HepG2 (cell line): ENCODE measurements around the gene CCL27. TPM values are rescaled to one million over a fixed set of nuclear protein-coding genes. Genes with fewer than 3 reads are reported as not detected.
A peak's percentile ranks its signal among the peaks of the same experiment; 100 is the strongest.

Source experiments
- ARID5B ChIP-seq: IDR thresholded peaks from 2 replicates; pipeline ENCODE4 v1.4.0; 2020; ENCODE audit warnings: mild to moderate bottlenecking, missing genetic modification reagents
- DPF2 ChIP-seq: sonication (generic); formaldehyde crosslinking; IDR thresholded peaks from 2 replicates; pipeline ENCODE4 v1.4.0; 2020; ENCODE audit warnings: mild to moderate bottlenecking, low read depth, missing genetic modification reagents, borderline replicate concordance
- EEA1 ChIP-seq: sonication (generic); formaldehyde crosslinking; IDR thresholded peaks from 2 replicates; pipeline ENCODE4 v1.5.1; 2020; ENCODE audit warnings: mild to moderate bottlenecking, missing genetic modification reagents, borderline replicate concordance
- IRF1 ChIP-seq: sonication (generic); formaldehyde crosslinking; IDR thresholded peaks from 2 replicates; pipeline ENCODE4 v1.4.0; 2020; ENCODE audit warnings: low read depth, mild to moderate bottlenecking, missing genetic modification reagents
- MED8 ChIP-seq: sonication (generic); formaldehyde crosslinking; IDR thresholded peaks from 2 replicates; pipeline ENCODE4 v1.8.1; 2023; ENCODE audit warnings: mild to moderate bottlenecking, missing genetic modification reagents; ENCODE audit not compliant: insufficient replicate concordance
- MYC ChIP-seq: sonication (generic); formaldehyde crosslinking; IDR thresholded peaks from 2 replicates; pipeline ENCODE4 v1.9.0; 2021; ENCODE audit warnings: missing genetic modification reagents, borderline replicate concordance
- NCOA5 ChIP-seq: sonication (generic); formaldehyde crosslinking; IDR thresholded peaks from 2 replicates; pipeline ENCODE4 v1.4.0; 2020; ENCODE audit warnings: missing genetic modification reagents
- PLRG1 ChIP-seq: fragments of 450-650 bp; conservative IDR thresholded peaks from 2 replicates; pipeline ENCODE4 v1.6.1; 2016
- POLR2AphosphoS5 ChIP-seq: IDR thresholded peaks from 2 replicates; pipeline ENCODE4 v1.6.1; 2012; ENCODE audit warnings: low read depth, low read length
- RCOR2 ChIP-seq: IDR thresholded peaks from 2 replicates; pipeline ENCODE4 v1.6.1; 2016; ENCODE audit warnings: missing biosample characterization, missing genetic modification reagents
- TCF7 ChIP-seq: sonication (generic); IDR thresholded peaks from 2 replicates; pipeline ENCODE4 v1.6.1; 2016; ENCODE audit warnings: antibody characterized with exemption, low read depth
- UBTF ChIP-seq: sonication (generic); formaldehyde crosslinking; IDR thresholded peaks from 2 replicates; pipeline ENCODE4 v1.4.0; 2020; ENCODE audit warnings: mild to moderate bottlenecking, missing genetic modification reagents
- YEATS2 ChIP-seq: sonication (generic); formaldehyde crosslinking; IDR thresholded peaks from 2 replicates; pipeline ENCODE4 v1.4.0; 2020; ENCODE audit warnings: missing genetic modification reagents, borderline replicate concordance
- ZNF260 ChIP-seq: sonication (generic); formaldehyde crosslinking; IDR thresholded peaks from 2 replicates; pipeline ENCODE4 v1.4.0; 2020; ENCODE audit warnings: missing genetic modification reagents, low read depth, mild to moderate bottlenecking, borderline replicate concordance
- ZNF782 ChIP-seq: sonication (generic); formaldehyde crosslinking; IDR thresholded peaks from 2 replicates; pipeline ENCODE4 v1.4.0; 2020; ENCODE audit warnings: missing genetic modification reagents, mild to moderate bottlenecking, borderline replicate concordance
- ZNF784 ChIP-seq: sonication (generic); formaldehyde crosslinking; IDR thresholded peaks from 2 replicates; pipeline ENCODE4 v1.5.1; 2020; ENCODE audit warnings: missing genetic modification reagents, mild to moderate bottlenecking, borderline replicate concordance
- ZSCAN22 ChIP-seq: sonication (generic); formaldehyde crosslinking; IDR thresholded peaks from 2 replicates; pipeline ENCODE4 v1.4.0; 2020; ENCODE audit warnings: mild to moderate bottlenecking, missing genetic modification reagents
- polyA plus RNA-seq, 8 experiments: library from polyadenylated mRNA; depleted of rRNA in 3 of 8; stranded (reverse) in 7 of 8; unstranded in 1 of 8; fragments of >200 nt; fragmentation: Illumina TruSeq in 4 of 8; extraction: Trizol in 4 of 8; gene quantifications; 2 replicates each; pipeline versions ENCODE4 v1.2.1 to v1.2.3, GENCODE V29; 2011 to 2016; ENCODE audit warnings: low read depth in 4 of 8, missing spikeins in 1 of 8, mixed read lengths in 1 of 8; ENCODE audit not compliant: insufficient read depth in 1 of 8
- total RNA-seq, 5 experiments: library from RNA; depleted of rRNA; stranded (reverse); fragments of >200 nt; fragmentation: Illumina TruSeq; extraction: Trizol; gene quantifications; 2 replicates each; pipeline ENCODE4 v1.2.3, GENCODE V29; 2016; ENCODE audit warnings: low read depth in 1 of 5
- TF ChIP-seq, protein P1 (sequence below): sonication (generic); formaldehyde crosslinking; IDR thresholded peaks from 2 replicates; pipeline ENCODE4 v1.5.0; 2020; ENCODE audit warnings: missing genetic modification reagents, mild to moderate bottlenecking, borderline replicate concordance
- TF ChIP-seq, protein P2 (sequence below): sonication (generic); formaldehyde crosslinking; IDR thresholded peaks from 2 replicates; pipeline ENCODE4 v1.8.1; 2023; ENCODE audit warnings: missing genetic modification reagents, inconsistent platforms, borderline replicate concordance

CCL27 gene
- total and polyA plus RNA-seq, 2 of the 13 experiments (the other 11 are each of a cell fraction or from before 2014, with no cell fraction given) = not detected

DNA sequence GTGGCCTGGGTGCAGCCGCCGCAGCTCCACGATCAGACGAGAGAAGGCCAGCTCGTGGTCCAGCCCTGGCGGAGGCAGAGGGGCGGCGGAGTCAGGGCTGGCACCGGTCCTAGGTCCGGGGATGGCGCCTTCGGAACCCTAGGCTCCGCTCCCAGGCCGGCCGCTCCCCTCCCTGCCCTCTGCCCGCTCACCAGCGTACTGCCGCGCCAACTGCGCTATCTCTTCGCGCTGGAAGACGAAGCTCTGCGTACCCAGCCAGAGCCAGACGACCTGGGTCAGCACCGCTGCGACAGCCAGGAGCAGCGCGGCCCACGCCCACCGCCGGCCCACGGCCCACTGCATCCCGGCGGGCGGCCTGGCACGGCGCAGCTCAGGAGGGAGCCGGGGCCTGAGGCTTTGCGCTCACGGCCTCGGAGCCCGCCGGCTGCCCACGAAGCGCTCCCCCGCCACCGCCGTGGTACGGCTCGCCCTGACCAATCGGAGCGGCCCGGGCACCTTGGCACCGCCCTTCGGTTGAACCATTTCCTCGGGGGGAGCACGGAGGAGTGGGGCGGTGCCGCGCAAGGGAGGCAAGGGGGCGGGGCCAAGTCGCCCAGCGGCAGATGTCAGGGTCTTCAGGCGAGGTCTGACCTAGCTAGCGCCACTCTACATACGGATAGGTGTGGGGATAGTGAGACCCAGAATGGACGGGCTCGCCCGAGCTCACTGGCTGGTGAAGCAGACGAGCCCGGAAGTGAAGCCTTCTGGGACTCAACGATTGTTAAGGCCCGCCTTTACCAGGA is 24.9 kb downstream of the CCL27 start, which contains the start of gene SIGMAR1 (continued):
- no peak for TF ChIP-seq ARID5B (CRISPR knock-in tag)
- TF ChIP-seq TCF7 = no peak
- TF ChIP-seq, protein P1, sequence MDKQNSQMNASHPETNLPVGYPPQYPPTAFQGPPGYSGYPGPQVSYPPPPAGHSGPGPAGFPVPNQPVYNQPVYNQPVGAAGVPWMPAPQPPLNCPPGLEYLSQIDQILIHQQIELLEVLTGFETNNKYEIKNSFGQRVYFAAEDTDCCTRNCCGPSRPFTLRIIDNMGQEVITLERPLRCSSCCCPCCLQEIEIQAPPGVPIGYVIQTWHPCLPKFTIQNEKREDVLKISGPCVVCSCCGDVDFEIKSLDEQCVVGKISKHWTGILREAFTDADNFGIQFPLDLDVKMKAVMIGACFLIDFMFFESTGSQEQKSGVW = no peak
- TF ChIP-seq ZSCAN22 = no peak
- TF ChIP-seq DPF2 (CRISPR knock-in tag) = no peak
- TF ChIP-seq NCOA5 (CRISPR knock-in tag) = no peak
- no peak for TF ChIP-seq IRF1 (CRISPR knock-in tag)
- no peak; the same call in 1 of the 2 replicates for TF ChIP-seq ZNF782 (CRISPR knock-in tag)
- no peak for TF ChIP-seq YEATS2
- peak; percentile 27 for TF ChIP-seq MED8
- TF ChIP-seq EEA1 (CRISPR knock-in tag) = no peak; the same call in none of the 2 replicates
- peak; percentile 91 for TF ChIP-seq MYC
- TF ChIP-seq, protein P2, sequence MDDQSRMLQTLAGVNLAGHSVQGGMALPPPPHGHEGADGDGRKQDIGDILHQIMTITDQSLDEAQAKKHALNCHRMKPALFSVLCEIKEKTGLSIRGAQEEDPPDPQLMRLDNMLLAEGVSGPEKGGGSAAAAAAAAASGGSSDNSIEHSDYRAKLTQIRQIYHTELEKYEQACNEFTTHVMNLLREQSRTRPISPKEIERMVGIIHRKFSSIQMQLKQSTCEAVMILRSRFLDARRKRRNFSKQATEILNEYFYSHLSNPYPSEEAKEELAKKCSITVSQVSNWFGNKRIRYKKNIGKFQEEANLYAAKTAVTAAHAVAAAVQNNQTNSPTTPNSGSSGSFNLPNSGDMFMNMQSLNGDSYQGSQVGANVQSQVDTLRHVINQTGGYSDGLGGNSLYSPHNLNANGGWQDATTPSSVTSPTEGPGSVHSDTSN (CRISPR knock-in tag) = no peak
- TF ChIP-seq ZNF784 (CRISPR knock-in tag) = peak; percentile 92
- no peak for TF ChIP-seq RCOR2
- no peak for TF ChIP-seq PLRG1
- no peak for TF ChIP-seq ZNF260 (CRISPR knock-in tag)
- TF ChIP-seq POLR2AphosphoS5 = peak; percentile 74
- TF ChIP-seq UBTF (CRISPR knock-in tag) = peak; percentile 93
